ENCODE measurements around the gene TFPI. TPM values are rescaled to one million over a fixed set of nuclear protein-coding genes. Genes with fewer than 3 reads are reported as not detected.

The TFPI gene
- total RNA-seq = 325 and 346 TPM in 2 replicates

DNA sequence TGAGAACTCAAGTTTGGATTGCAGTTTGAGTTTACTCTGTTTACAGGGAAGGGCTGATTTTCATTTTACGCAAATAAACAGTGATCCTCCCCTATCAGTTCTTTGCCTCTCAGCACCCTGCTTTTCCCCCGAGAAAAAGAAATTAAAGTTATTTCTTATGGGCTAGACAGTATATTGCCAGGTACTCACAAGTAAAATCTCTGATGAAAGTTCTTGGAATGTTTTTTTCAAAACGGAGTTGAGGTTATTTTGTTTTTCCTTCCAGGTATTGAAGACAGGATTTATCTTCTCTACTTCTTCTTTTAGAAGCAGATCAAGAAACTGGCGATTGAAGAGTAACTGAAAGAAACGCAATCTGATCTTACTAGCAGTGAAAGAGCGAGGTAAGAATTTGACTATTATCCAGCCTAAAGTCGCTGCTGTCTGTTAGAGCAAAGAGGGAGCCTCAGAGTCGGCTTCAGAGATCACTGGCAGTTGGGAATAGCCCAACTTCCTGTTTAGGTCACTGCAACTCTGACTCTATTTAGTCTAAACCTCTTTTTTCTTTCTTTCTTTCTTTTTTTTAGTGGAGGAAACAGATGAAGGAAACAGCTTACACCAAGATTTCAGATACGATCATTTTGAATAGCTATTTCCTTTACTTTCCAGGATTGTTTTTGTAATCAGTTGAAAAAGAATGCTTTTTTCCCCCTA, at the start of gene TFPI:
Gene TFPI (minus strand): TSS at position 425 of the 693 bp plus-strand sequence. CDS start 50,667 bp downstream, outside the sequence.

Other genes with a start within 250 kb of the TFPI start
- 16.5 and 21.0 TPM in 2 replicates for gene CALCRL, start 106.2 kb downstream of the TFPI start, total RNA-seq